Fibroblast of the conjunctiva (primary cell): ENCODE results near the gene TUT1.

Experiments
- DNase-seq: peaks from one replicate; pipeline ENCODE4 v3.0.0-alpha.2; 2010; ENCODE audit warnings: low read depth

The TUT1 gene

DNA sequence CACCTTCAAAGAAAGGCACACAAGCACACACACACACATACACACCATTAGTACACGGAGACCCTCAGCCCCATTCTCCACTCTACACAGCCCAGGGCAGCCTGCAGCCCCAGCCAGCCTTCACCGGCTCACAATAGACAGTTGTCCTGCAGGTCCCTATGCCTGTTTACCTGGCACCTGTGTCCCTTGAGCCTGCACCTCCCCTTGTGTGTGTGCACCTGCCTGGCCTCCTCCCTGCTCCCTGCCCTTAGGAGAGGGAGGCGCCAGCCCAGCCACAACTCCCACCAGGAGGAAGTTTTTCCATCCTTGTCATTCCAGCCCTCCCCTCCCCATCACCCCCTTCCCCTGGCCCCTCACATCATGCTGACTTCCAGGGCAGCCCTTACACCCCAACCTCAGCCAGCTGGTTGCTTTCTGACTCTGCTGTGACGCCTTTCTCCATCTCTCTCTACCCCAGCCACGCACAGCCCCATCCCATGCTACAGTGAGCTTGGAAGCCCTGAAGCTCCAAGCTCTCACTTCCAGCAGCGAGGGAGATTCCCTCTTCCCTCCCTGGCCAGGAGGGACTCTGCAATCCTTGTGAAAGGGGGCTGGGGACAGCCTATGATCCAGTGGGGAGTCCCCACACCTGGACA is 49.1 kb downstream of the TUT1 start:
- DNase-seq = no peak

DNA sequence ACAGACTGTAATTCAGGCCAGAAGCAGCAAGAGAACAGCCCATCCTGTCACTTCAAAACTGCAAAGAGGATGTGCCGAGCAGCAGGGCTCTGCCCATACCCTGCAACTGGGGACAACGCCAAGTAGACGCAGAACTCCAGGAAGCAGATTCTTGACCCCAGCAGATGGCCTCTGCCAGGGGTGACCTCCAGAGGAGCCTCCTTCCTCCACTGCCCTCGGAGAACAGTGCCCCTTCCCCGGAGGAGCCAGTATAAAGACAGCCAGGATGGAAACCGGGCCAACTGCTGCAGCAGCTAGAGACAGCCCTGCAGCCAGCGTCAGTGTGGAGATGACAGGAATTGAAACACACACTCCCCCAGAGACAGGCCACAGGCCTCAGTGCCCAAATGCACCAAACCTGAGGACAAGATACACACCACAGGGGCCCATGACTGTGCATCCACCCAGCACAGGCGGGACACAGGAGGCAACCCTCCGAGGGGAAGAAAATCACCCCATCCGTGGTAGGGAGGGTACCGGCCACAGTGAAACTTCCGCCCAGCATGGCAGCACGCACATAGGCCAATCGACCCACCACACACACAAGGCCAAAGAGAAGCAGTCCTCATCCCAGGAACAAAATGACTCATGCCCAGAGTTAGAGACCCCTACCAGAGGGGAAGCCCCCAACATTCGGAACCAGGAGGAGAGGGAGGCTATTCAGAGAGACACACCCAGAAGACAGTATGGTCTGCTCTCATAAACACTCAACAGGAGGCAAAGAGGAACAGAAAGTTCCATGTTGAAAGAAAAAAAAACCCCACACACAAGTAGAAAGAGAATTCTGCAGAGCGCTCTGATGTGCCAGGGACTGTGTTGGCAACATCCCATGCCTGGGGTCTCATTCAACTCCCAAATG is 50.3 kb downstream of the TUT1 start:
- DNase-seq = no peak

DNA sequence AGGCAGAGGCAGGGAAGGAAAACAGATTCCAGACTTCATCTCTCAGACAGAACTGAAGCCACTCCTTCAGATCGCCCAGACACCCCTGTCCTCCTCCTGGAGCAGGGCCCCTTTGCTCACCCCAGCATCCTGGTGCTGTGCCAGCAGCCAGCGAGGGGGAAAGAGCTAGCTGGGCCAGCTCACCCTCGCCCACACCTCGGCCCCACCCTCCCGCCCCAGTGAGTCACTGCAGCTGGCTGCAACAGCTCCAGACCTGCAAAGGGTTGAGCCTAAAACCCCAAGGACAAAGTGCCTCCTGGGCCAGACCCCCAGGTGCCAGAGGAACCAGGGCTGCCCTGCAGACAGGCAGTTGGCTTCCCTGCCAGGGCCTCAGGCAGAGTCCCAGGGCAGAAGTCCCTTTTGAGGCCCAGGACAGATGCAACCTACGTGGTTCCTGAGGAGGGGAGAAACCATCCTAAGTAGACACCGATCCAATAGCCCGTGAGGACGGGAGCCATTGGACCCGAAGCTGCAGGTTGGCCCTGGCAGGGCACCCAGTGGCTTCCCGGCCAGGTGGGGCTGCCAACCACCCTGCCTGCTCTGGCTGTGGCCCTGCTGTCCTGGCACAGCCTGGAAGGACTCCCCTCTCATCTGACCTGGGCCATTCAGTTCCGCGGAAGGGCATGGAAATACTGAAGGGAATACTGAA is 51.9 kb downstream of the TUT1 start:
- DNase-seq = peak; percentile 85

DNA sequence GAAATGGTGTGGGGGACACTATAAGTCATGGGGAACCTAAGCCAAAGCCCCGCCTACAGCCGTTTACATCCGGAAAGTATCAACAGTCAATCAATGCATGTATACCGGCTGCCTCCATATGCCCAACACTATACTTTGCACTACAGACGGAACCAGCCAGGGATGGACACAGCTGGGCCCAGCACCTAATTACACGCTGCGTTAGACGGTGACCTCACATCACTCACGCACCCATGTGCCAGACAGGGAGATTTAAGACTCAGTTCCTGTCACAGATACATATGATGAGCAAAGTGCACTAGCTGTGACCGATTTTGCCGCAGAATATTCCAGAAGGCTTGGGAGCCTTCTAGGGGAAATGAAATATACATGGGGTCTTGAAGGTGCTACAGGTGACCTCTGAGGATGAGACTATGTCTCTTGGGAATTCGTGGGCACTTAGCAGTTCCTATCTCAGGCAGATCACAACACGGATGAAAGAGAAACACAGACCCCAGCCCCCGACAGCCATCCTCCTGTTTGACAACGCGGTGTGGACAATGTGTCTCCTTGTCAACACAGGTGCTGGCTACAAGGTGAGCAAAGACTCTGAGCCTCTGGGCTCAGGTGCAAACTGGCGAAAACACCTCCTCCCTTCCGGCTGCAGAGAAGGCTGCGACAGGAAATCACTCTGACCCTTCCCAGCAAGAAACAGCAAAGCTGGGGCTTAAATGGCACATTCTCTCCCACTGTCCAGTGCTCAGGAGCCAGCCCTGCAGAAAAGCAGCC is 52.7 kb downstream of the TUT1 start:
- DNase-seq = no peak

GRCh38 chr11:62536301-62536957 is 54.9 kb downstream of the TUT1 start:
- DNase-seq = no peak

GRCh38 chr11:62535802-62536201 is 55.5 kb downstream of the TUT1 start:
- DNase-seq = no peak

DNA sequence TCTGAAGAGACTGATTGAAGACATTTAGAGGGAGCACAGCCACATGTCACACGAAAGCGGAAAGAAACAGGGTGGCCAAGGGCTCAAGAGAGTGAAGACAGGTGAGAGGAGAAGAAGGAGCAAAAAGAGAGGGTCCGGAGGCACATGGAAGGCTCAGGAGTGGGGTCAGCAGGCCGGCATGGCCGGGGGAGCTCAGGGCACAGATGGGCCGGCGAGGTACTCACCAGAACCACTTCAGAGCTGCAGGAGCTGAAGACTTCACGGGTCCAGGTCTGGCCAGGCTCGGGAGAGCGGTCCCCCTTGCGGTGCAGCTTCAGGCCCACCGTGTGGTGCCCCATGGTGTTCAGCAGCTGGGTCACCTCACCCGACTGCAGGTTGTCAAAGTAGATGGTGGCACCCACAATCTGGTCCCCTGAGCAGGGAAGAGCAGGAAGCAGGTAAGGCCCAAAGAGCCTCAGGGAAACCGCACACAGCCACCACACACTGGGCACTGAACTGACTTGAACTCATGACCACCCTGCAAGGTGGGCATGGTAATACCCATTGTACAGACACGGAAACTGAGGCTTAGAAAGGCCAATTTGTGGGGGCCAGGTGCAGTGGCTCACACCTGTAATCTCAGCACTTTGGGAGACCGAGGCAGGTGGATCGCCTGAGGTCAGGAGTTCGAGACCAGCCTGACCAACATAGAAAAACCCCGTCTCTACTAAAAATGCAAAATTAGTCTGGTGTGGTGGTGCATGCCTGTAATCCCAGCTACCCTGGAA is 56.4 kb downstream of the TUT1 start:
- DNase-seq = no peak

- DNase-seq = no peak
Observed at GRCh38 chr11:62532096-62532495, 59.2 kb downstream of the TUT1 start.
